NCI-H1417 (cell line): Measurements from ENCODE around the gene RNF40.

ENCODE experiments used
- DNase-seq, 3 experiments: peaks; one replicate each; lab custom pipeline; 2025; lab: John Stamatoyannopoulos, UW

RNF40 gene

DNA sequence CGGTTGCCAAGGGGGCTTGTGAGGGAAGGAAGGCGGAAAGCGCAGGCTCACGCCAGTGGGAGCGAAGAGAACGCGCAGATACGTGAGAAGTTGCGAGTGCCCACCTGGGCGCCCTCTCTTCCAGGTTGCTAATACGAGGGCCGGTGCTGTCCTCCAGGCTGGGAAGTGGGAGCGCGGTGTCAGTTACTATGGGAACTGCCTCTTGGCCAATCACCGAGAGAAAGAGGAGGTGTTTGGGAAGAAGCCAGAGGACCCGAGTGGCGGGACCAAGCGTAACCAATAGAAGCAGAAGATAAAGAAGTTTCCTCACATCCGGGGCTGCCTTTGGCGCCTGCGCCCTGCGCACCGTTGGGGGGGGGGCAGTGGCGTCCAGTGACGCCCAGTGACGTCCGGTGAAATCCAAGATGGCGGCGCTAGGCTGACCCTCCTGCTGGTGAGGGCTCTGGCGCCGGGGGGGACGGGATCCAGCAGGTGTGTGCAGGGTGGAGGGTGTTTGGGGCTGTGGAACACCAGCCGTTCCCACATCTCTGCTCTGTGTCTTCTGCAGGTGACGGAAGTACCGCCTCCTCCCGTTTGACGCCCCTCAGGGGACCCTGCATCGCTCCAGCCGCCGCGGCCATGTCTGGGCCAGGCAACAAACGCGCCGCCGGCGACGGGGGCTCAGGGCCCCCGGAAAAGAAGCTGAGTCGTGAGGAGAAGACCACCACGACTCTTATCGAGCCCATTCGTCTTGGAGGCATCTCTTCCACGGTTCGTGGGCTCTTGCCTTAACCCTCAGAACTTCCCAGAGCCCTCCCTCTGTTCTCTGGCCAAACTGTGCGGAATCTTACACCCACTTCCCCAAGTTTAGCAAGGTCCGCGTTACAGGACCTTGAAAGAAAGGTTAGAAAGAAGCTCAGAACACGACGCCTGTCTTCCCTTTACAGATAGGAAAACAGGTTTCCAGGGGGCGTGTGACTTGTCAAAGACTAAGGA, at the start of gene RNF40, which contains the start of gene CFAP119:
Gene RNF40, plus strand, starts transcription at position 395 of the 975 bp plus-strand sequence. Its CDS starts 224 bp downstream, at position 619.
Gene CFAP119, minus strand, starts transcription at position 135 of the 975 bp plus-strand sequence. CDS start 314 bp downstream, outside the sequence.
- peak; percentile 85 to 99 (median 97) for DNase-seq

GRCh38 chr16:30715750-30716445, 46.2 kb upstream of the RNF40 start:
- no peak for DNase-seq

GRCh38 chr16:30720086-30720485, 42.0 kb upstream of the RNF40 start:
- no peak for DNase-seq

- no peak for DNase-seq
These were observed 41.4 kb upstream of the RNF40 start for GRCh38 chr16:30720694-30721093.

DNA sequence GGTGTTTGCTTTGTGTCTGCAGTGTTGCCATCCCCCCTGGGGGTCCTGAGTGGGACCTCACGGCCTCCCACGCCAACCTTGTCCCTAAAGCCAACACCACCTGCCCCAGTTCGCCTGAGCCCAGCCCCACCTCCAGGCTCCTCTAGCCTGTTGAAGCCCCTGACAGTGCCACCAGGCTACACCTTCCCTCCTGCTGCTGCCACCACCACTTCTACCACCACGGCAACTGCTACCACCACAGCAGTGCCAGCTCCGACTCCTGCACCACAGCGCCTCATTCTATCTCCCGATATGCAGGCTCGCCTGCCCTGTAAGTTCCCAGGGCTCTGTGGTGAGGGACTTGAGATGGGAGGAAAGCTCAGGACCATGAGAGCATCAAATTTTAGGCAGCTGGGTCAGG, 41.0 kb upstream of the RNF40 start:
- DNase-seq = no peak

DNA sequence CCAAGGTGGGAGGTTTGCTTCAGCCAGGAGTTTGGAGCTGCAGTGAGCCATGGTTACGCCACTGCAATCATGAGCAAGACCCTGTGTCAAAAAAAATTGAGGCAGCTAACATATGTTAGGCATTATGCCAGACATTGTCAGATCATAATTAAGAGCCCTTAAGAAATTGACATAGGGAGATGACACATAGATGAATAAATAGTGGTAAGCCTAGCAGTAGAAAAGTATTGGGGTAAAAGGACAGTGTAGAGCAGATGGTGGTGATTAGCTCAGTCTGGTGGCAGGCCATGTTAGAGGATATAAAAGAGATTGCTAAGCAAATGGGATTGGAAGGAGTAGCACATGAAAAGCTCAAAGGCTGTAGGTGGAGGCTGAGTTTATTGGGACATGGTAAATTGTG, 40.5 kb upstream of the RNF40 start:
- no peak for DNase-seq

DNA sequence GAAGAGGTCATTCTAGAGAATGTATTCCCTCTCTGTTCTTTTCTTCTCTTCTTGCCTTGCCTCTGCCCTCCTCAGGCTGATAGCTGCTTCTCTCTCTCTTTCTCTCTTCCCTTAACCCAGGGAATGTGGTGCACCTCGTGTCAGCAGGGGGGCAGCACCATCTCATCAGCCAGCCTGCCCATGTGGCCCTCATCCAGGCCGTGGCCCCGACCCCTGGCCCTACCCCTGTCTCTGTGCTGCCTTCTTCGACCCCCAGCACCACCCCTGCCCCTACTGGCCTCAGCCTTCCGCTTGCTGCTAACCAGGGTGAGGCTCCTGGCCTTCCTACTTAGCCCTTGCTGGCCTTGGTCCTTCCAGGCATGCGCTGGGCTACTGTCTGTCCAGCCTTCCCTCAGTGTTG, 39.7 kb upstream of the RNF40 start:
- no peak for DNase-seq

- no peak for DNase-seq
These were observed 39.2 kb upstream of the RNF40 start for GRCh38 chr16:30722916-30723315.

DNA sequence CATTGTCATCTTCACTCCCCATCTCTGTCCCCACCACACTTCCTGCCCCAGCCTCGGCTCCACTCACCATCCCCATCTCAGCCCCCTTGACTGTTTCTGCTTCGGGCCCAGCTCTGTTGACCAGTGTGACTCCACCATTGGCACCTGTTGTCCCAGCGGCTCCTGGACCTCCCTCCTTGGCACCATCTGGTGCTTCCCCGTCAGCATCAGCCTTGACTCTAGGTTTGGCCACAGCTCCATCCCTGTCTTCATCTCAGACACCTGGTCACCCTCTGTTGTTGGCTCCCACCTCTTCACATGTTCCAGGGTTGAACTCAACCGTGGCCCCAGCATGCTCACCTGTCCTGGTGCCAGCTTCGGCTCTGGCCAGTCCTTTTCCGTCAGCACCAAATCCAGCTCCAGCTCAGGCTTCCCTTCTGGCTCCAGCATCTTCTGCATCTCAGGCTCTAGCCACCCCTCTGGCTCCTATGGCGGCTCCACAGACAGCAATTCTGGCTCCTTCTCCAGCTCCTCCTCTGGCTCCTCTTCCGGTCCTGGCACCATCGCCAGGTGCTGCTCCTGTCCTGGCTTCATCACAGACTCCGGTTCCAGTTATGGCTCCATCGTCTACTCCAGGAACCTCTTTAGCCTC, 38.3 kb upstream of the RNF40 start:
- no peak for DNase-seq

- DNase-seq = no peak
These were observed 37.3 kb upstream of the RNF40 start for GRCh38 chr16:30724641-30725417.

DNA sequence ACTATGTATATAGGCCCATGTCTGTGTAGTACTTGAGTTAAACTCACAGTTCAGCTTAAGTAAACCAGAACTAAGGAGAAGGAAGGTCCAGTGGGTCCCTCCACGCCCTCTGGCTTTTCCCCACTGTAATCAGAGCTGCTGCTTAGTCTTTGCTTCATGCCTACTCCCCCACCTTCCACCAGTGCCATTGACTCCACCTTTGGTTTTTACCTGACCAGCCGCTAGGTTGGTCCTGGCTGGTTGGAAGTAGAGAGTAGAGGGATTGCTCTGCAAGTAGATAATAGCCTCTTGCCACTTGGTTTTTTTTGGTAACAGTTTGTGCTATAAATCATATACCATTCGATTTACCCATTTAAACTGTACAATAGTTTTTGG, 36.7 kb upstream of the RNF40 start:
- no peak for DNase-seq

- no peak for DNase-seq
These were observed 33.8 kb upstream of the RNF40 start for GRCh38 chr16:30728321-30728720.

GRCh38 chr16:30728899-30729672, 33.0 kb upstream of the RNF40 start:
- no peak for DNase-seq

GRCh38 chr16:30731411-30731810, 30.7 kb upstream of the RNF40 start:
- no peak for DNase-seq

DNA sequence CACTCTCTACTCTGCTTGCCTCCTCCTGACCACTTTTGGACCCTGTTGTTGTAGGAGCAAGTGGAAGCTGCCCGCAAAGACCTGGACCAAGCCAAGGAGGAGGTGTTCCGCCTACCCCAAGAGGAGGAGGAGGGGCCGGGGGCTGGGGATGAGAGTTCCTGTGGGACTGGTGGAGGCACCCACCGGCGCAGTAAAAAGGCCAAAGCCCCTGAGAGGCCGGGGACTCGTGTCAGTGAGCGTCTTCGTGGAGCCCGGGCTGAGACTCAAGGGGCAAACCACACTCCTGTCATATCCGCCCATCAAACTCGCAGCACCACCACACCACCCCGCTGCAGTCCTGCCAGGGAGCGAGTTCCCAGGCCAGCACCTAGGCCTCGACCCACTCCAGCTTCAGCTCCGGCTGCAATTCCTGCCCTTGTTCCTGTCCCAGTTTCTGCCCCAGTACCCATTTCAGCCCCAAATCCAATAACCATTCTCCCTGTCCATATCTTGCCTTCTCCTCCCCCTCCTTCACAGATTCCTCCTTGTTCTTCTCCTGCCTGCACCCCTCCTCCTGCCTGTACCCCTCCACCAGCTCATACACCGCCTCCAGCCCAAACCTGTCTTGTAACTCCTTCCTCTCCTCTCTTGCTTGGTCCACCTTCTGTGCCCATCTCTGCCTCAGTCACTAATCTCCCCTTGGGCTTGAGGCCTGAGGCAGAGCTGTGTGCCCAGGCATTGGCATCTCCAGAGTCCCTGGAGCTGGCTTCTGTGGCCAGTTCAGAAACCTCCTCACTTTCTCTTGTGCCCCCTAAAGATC, 24.9 kb upstream of the RNF40 start:
- no peak for DNase-seq

GRCh38 chr16:30737794-30738648, 24.1 kb upstream of the RNF40 start:
- no peak for DNase-seq

DNA sequence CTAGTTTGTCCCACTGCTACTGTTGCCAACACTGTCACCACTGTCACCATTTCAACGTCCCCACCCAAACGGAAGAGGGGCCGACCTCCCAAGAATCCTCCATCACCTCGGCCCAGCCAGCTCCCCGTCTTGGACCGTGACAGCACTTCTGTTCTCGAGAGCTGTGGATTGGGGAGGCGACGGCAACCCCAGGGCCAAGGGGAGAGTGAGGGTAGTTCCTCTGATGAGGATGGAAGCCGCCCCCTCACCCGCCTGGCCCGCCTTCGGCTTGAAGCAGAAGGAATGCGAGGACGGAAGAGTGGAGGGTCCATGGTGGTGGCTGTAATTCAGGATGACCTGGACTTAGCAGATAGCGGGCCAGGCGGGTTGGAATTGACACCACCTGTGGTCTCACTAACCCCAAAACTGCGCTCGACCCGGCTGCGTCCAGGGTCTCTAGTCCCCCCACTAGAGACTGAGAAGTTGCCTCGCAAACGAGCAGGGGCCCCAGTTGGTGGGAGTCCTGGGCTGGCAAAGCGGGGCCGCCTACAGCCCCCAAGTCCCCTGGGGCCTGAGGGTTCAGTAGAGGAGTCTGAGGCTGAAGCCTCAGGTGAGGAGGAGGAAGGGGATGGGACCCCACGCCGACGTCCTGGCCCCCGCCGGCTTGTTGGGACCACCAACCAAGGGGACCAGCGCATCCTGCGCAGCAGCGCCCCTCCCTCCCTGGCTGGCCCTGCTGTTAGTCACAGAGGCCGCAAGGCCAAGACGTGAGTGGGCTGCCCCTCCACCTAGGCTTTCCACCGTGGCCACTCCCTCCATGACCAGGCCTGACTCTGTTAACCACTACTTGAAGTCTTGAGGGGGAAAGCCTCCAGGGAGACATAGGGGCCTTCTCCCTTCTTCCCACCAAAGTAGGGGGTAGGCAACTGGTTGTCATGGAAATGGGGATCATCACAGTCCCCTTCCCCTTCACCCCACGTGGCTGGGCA, 22.9 kb upstream of the RNF40 start:
- no peak for DNase-seq
